ENCODE data around the gene ZFP36.

GRCh38 chr19:39372941-39373340, 33.7 kb upstream of the ZFP36 start:
- TF ChIP-seq GATA3 (IDR thresholded peaks at IDR 0.05; ENCODE audit: low read depth, low read length) (no peak), GATA2 (IDR thresholded peaks at IDR 0.05; ENCODE audit: low read depth, low read length) (no peak)

Measured in SH-SY5Y (cell line).